ENCODE data around the gene ATRNL1.

The ATRNL1 gene

DNA sequence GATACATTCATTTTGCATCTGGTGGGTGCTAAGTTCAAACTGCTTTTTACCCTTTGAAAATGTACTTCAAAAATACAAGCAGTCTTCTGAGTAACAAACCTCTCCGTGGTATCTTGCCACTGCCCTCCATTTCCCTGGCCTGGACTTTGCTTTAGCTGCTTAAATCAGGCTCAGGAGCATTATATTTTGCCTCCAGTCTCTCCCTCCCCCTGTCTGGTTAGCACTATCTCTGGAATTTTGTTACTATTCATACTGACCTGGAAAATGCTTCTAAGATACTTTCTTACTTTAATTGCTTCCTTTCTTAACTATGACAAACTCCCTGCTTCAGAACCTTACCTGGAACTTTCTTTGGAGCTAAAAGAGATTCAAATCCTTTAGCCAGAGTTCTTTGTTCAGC lies 810.0 kb downstream of the ATRNL1 start:
- no peak for DNase-seq (ENCODE audit: low read depth)

DNA sequence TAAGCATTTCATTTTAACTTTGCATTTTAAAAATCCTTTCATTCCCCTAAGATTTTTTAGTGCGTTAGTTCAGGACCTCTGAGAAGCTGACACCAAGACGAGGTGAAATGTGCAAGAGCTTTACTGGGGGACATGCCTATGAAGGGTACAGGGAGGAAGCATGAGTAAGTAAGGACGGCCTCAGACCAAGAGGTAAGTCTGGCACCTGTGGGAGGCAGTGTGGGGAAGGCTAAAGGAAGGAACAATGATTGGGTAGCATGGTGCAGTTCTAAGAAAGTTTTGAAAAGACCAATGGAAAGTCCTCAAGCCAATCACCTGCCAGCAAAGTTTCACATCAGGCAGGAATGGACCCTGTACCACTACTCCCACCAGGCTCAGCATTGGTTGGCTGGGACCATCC lies 810.7 kb downstream of the ATRNL1 start:
- DNase-seq (ENCODE audit: low read depth) = no peak

DNA sequence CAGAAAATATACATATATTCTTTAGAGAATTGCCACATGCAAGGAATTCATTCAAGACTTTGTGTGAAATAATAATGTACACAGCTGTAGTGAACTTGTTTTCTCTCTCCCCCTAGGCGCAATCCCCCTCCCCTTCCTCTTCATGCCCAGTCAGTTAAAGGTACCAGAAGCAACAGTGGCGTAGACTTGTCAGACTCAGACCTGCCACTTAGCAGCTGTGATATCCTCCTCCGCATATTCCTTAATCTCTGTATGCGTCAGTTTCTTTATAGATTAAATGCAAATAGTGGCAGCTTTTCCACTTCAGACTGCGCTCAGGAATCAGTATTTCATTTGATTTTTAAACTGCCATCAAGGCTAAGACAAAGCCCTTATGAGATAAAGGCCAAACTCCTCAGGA lies 815.9 kb downstream of the ATRNL1 start:
- no peak for DNase-seq (ENCODE audit: low read depth)

DNA sequence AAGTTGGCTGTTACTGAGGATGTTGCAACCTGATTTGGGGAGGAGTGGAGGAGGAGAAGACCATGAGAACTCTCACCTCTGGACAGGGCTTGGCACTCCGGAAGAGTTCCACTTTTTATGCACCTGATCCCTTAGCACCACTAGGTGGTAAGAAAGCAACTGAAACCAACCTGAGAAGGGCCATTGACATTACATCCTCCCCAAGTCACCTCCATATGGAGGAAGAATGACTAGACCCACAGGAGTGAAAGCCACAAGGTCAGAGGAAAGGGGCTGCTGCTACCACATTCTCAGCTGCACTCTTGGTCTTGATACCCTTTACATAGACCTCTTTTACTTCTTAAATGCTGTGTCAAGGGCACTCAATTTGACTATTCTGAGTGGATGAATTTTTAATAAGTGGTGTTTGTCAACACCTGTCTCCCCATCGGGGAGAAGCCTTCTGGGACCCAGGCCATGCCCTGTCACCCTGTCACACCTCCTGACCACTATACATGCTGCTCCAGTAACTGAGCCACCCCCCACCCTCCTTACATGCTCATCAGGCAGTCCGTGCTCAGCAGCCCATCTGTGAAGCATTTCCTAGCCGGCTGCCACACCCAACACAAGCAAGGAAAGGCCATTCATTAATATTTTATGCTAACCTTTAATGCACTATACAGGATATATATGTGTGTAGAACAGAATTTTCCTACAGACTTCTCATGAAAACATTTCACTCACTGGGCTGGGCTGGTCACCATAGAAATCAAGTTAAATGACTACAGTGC lies 817.0 kb downstream of the ATRNL1 start:
- no peak for DNase-seq (ENCODE audit: low read depth)

DNA sequence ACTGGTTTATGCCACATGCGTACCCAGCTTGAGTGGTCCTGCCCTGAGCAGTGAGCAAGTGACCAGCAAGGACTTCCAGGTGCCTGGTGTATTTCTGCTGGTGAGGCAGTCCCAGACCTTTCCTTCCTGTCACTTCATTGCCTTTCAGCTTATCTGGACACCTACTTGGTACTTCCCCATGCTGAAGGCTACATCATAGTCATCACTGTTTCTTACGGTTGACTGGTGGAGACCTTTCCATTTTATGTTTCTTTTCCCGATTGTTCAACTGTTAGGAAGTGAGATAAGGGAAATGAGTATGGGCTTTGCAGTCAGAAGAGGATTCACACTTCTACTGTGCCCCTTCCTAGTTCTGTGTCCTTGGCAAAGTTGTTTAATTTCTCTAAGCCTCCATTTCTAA lies 821.3 kb downstream of the ATRNL1 start:
- no peak for DNase-seq (ENCODE audit: low read depth)

DNA sequence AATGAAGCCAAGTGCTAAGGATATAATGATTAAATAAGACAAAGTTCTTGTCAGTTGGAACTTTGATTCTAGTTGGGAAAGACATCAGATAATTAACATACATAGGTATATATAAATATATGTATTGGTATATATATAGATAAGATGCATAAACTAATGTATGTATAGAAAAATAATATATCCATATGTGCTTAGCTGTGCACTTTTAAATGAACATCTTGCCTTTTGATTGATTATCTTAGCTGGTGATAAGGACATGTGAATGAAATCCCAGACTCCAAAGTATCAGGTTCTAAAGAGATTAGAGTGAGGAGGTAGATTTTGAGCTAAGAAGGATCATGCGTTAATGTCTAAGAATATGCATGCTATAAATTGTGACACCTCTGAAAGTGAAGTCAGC lies 822.3 kb downstream of the ATRNL1 start:
- DNase-seq (ENCODE audit: low read depth) = no peak

DNA sequence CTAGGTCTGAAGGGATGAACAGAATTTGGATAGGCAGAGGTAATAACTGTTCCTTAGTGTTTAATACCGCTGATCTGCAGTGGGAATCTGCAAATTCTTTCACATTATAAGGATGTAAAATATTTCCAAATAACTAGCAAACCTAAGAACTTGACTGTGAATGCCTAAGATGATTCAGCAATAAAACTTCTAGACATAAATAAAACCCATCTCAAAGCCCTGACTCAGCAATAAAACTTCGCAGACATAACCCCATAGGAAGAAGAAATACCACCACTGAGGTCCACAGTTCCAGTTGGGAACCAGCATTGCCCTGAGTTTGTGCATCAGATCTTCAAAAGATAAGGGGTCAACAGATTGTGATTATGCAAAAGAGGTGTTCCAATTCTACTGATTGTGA lies 825.6 kb downstream of the ATRNL1 start:
- DNase-seq (ENCODE audit: low read depth) = no peak

DNA sequence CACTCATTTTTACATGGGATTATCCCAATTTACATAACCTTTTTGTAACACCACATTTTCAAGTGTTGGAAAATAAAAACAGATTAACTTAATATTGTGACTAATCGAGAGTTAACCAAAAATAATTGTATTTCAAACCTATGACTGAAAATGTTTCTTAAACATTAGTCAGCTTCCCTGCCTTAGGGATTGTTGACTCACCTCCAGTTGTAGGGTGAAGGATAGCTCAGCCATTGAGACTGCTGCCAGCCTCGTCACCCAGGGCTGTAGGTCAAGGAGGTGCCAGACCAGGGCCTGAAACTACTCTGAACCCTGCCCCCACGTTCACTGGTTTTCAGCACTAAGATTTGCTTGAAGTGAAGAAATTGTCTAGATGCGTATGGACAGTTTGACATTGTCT lies 828.6 kb downstream of the ATRNL1 start:
- no peak for DNase-seq (ENCODE audit: low read depth)

DNA sequence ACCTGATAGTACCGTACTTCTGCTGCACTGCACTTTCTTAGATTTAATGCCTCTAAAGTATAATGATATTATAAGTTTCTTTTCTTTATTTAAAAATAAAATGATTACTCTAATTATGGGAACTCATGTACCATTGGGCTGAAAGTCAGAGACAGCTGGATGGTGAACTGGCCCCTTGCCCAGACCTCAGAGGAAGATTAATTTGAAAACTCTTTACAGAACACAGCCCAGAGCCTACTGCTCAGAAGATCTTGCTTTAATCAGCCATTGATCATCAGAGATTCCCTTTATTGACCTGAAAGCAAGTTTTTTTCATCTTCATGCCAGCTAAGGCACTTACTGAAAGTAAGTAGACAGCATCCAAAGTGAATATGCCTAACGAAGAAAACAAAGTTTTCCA lies 838.1 kb downstream of the ATRNL1 start:
- DNase-seq (ENCODE audit: low read depth) = no peak

DNA sequence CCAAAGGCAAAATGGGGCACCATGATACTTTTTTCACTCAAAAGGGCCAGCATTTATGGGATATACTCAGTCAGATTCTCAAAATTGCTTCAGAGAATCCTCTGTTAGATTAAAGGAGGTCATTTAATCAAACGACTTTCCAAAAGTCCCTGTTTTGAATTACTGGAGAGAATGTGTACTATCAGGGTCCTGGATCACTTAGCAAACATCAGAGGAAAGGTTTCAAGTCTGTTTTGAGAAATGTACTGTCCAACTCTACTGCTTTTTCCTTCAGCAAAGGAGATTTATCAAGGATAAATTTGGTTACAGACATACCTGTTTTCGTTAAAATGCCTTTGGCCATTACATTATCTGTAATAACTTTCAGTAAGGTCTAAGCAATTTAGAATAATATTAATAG lies 838.9 kb downstream of the ATRNL1 start:
- DNase-seq (ENCODE audit: low read depth) = no peak

DNA sequence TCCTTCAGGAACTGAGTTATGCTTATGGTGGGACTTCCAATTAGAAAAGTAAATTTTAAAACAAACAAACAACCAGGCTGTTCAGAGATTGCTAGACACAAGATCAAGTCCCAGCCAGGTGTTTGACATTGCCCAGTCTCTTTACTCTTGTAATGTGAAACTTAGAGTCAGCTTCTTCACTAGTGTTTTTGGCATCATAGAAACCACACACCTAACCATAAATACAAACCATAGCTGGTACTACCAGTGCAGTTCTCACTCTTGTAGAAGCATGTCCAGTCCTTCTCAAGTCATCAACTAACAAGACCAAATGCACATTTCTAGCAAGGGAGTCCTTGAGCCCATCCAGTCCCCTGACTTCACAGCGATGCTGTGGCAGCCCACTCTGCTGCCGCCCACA lies 839.9 kb downstream of the ATRNL1 start:
- no peak for DNase-seq (ENCODE audit: low read depth)

DNA sequence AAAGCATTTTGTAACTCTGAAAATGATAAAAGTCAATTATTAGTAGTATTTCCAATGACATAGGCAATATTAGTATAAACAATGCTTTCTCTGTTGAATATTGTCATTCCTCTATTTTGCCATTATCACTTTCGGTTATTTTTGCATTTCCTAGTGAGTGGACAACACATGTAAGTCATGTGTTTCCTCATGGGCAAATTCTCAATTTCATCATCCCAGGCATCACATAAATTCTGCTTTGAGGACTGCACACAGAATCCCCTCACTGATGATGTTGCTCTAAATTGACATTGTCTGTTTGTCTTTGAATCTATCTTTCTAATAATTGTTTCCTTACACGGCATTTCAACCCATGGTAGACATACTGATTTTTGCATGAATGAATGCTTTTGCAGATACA lies 842.6 kb downstream of the ATRNL1 start:
- no peak for DNase-seq (ENCODE audit: low read depth)

DNA sequence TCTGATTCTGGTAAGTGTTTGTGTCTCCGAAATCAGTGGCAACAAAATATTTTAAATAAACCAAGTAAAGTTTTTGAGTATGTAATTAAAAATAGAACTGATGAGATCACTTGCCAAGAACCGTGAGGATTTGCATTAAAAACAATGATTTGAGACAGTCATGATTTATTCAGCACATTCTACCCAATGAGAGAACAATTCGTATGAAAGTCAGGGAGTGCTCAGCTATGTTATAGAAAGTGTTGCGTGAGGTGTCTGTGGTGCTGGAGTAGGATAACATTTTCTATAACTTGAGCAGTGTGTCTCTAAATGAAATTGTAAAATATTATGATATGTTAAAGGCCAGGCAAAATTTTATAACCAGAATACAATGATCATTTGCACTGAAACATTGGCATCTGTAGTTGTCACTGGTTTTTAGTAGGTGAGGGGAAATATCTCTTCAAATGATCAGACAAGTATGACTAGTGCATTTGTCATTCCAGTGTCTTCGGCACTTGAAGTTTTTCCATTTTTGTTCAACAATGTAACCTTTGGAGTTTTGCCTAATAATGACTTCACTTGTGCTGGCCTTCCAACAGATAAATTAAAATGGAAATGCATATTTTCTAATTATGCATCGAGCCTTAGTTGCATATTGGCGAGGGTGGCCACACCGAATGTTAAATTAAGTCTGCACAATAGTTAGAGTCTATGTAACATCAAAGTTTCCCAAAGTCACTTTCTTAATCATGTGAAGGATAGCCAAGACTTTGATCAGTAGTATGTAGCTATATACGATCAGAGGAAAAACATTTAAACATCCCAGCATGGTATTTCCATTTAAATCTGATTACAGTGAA lies 844.0 kb downstream of the ATRNL1 start:
- DNase-seq (ENCODE audit: low read depth) = no peak

DNA sequence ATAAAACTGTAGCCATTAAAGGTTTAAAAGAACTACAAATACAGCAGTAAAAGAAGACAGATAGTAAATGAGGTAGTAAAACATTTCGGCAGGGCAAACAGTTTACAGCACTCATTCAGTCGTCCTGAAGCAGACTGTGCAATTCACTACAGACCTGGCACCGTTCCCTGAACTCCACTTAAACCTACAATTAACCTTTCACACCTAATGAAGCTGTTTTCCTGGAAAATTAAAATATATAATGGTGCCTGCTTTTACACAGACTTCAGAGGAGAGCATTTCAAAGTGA lies 844.5 kb downstream of the ATRNL1 start:
- no peak for DNase-seq (ENCODE audit: low read depth)

DNA sequence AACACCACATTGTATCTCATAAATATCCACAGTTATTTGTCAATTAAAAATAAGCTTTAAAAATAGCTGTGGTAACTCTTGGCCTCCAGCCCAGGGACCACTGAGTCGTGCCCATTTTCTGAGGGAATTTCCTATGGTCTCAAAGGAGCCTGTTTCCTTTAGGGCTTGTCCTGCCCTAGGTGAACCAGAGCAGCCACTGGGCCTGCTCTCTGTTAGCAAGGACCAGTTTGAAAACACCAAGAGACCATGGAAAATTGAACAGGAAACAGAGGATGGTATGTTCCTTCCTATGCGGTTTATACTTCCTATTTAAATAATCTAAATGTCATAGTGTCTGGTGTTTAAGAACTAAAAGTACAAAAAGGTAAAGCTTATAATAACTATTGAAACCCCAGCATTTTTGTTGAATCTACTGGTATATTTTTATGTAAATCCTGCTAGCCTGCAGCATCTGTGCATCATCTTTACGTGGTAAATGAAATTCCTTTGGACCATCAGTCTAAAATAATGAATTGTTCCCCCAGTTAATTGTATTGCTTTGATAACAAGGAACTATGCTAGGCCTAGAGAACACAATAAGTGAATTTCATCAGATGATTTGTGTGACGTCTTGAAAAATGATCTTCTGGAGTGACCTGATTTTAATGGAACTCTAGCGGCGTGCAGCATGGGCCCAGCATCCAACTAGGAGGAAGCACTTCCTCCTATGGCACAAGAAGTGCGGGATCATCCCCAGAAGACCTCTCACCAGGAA lies 846.1 kb downstream of the ATRNL1 start:
- no peak for DNase-seq (ENCODE audit: low read depth)

DNA sequence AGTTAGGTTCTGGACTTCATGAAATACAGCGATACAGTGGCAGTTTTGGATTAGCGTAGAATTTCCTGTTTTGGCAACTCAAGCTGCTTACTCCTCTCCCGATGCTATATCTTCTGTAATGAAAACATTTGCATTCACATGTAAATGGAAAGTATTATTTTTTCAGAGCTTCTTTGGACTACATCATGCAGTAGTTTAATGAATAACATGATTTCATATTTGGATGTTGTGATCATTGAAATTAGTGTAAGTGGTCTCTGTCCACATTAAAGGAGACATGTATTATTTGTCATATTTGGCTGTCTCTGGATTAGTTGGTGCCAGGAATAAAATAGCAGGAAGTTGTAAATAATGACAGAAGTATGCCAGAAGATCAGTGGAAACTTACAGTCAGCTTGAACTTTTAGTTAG lies 848.2 kb downstream of the ATRNL1 start:
- DNase-seq (ENCODE audit: low read depth) = no peak

DNA sequence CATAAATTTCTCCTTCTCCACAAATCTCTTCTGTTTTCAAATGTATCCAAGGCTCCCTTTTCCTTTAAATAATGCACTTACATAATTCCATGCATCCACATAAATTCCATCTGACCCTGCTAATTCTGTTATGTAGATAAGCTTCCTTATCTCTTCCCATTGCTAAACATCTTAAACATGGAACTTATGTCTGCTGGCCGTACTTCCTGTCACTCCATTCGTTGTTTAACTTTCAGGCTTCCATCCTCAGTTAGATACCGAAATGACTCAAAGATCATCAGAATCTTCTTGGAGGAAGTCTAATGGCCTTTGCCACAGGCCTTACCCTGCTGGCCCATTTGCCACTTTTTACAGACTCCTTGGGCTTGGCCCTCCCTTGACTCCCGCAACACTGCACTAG lies 848.9 kb downstream of the ATRNL1 start:
- DNase-seq (ENCODE audit: low read depth) = no peak

DNA sequence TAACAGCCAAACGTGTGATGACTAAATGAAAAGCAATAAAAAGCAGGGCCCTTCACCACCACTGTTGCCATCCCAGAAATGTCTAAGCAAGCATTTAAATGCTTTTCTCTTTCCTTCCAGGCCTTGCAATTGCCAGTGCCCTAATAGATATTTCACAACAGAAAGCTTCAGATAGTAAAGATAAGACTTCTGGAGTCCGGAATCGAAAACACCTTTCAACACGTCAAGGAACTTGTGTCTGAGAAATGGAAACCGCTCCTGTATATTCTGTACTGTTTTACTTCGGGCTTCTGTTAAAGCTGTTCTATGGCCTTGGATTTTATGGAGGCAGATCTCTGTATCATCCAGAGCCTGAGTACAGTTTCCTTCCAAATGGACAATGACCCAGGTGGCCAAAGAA lies 851.4 kb downstream of the ATRNL1 start:
- no peak for DNase-seq (ENCODE audit: low read depth)

DNA sequence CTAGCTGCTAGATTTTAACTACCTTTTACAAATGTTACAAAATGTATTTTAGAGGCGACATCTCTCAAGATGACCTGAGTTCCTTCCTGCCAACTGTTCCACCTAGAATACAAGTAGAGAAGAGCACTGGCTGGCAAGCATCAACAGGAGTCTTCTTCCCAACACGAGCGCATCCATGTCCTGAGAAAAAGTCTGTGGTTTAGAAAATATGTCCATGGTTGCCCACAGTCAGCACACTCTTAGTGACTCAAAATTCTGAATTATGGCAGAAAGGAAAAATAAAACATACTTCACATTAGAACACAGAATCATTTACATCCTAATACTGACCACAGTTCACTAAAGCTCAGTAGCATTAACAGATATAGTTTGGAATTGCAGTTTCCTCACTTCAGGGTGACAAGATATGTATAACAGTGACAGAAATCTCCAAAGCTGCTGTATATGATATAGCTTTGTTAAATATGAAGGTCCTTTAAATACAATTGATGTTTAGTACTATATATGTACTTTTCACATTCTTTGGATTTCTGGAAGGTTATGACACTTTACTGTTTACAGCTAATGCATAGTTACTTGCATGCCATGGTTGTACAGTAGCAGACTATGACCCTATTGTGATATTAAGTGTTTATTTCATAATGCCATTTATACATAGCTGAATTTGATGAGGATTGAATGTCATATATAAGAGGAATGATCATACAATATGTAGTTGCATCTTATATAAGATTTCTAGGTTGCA lies 852.7 kb downstream of the ATRNL1 start:
- no peak for DNase-seq (ENCODE audit: low read depth)

DNA sequence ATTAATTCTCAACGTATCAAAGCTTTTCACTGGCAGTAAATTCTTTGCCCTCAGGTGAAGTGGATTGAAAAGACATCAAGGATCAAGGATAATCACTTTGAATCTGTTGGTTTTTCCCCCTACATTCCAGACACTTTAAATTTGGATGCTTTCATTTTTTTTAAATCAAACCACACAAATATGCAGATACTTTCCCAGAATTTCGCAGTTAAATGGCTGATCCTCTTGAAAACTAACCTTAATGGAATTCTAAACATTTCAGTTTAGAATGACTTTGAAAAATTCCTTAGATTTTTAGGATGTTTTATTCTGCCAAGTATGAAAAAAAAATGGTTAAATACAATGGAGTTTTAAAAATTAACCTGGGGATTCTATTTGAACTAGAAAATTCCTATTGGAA lies 853.9 kb downstream of the ATRNL1 start:
- DNase-seq (ENCODE audit: low read depth) = no peak

DNA sequence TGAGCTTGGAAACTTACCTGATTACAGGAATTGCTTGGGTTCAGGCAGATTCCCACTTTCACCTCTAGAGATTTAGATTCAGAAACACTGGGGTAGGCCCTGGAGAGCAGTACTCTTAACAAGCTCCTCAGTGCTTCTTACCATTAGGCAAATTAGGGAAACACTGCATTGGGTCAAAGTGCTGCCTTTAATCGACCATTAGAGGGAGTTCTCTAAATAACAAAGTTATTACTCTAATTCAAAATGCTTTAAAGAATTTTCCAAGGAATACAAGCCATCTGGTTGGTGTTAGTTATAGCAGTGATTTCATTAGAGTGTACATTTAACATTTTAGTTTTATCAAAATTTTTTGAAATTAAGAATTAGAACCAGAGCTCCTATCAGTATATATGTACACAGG lies 855.3 kb downstream of the ATRNL1 start:
- DNase-seq (ENCODE audit: low read depth) = no peak

DNA sequence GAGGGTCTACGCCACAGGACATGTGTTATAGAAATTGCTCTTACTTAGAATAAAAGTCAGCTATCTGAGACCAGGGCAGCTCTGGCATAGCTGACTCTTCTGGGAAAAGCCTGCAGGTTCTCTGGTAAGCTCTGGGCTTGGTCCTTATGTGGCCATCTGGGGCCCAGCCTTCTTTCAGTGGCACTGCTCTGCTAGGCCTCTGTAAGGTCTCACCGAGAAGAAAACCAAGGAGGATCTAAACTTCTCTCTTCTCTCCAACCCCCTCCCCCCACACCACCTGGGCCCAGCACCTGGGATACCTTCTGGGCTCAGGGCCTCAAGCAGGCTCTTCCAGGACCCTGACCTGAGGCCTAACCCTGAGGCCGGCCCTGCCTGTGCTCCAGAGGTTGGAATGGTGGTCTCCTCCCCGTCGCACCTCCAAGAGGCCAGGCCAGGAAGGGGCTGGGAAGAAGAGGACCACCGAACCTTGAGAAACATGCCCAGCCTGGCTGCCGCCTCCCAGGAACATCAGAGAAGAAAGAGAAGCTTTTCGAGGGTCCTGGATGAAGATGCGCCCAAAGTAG lies 856.2 kb downstream of the ATRNL1 start:
- DNase-seq (ENCODE audit: low read depth) = no peak
